Measurements from ENCODE around the gene MAD1L1.

The MAD1L1 gene

DNA sequence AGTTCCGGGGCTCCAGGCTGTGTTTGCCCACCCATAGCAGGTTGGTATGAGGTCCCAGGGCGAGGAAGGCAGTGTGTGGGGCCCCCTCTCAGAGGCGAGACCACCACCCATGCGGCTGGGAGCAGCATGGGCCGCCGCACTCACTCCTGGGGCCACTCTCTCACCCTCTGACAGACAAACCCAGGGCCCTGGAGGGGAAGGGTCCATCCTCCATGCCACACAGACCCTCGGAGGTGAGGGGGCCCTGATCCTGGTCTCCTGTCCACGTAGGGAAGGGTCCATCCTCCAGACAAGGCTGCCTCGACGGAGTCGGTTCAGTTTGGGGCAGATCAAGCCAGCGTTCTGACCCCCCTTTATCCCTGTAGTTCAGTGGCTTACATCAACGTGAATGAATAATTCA is 331.9 kb downstream of the MAD1L1 start:
- CTCF ChIA-PET: no interaction called here
- no peak overlapping the region for H3K27ac ChIP-seq (ENCODE audit: extremely low read depth, low read depth, low read length)
- POLR2A ChIA-PET: no interaction called here

DNA sequence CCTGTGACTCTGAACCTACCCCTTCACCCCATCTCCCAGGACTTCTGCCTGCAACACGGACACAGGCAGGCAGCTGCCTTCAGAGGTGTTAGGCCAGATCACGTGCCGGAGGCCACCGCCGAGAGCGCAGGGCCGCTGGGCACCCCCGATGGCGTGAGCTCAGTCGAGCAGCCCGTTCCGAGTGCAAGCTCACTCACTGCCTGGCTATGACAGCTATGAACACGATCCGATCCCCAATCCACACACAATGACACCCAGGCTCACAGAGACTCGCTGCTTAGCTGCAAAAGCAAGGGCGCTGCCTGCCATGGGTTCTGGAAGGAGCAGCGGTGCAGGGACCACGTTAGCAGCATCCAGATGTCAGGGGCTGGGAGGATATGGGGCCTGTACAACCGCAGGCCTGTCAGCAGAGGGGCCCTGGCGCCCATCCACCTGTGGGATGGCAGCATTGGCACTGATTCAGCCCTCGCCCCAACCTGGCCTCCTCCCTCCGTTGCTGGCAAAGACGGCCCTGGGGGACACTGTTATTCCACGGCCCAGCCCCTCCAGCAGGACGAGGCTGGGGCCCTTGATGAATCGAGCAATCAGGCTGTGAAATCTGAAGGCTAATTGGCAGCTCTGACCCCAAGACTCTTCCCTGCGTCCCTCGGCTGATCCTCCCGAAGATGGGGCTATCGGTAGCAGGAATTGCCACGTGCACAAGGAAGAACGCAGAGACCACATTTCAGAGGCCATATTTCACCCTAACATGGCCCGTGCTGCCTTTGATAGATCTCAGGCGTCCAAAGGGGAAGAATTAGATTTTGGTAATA is 332.6 kb downstream of the MAD1L1 start:
- H3K9me3 ChIP-seq (ENCODE audit: control insufficient read depth, insufficient read depth, low read depth, low read length): no peaks in the 10 kb centered on the region
- TF ChIP-seq ZNF112 (tag by site-specific recombination; IDR thresholded peaks at IDR 0.05) (no peak), GLI2 (tag by site-specific recombination; IDR thresholded peaks at IDR 0.05; ENCODE audit: borderline replicate concordance, low read depth) (no peak), FEZF1 (tag by site-specific recombination; IDR thresholded peaks at IDR 0.05) (no peak), KLF7 (tag by site-specific recombination; IDR thresholded peaks at IDR 0.05; ENCODE audit: borderline replicate concordance) (no peak), ZNF626 (tag by site-specific recombination; IDR thresholded peaks at IDR 0.05) (no peak), ZNF514 (tag by site-specific recombination; IDR thresholded peaks at IDR 0.05) (no peak), YY1 (tag by site-specific recombination; IDR thresholded peaks at IDR 0.05) (no peak), ZNF341 (tag by site-specific recombination; IDR thresholded peaks at IDR 0.05; ENCODE audit: low read depth) (no peak), HOXA7 (CRISPR knock-in tag; IDR thresholded peaks at IDR 0.05; ENCODE audit: borderline replicate concordance) (no peak), ZNF560 (tag by site-specific recombination; IDR thresholded peaks at IDR 0.05; ENCODE audit: borderline replicate concordance) (no peak), ZBTB48 (tag by site-specific recombination; IDR thresholded peaks at IDR 0.05) (no peak), ZBTB17 (tag by site-specific recombination; IDR thresholded peaks at IDR 0.05) (no peak), ZNF610 (tag by site-specific recombination; IDR thresholded peaks at IDR 0.05; ENCODE audit: borderline replicate concordance) (no peak), ZEB2 (tag by site-specific recombination; IDR thresholded peaks at IDR 0.05) (no peak)
- TF ChIP-seq, protein P1, sequence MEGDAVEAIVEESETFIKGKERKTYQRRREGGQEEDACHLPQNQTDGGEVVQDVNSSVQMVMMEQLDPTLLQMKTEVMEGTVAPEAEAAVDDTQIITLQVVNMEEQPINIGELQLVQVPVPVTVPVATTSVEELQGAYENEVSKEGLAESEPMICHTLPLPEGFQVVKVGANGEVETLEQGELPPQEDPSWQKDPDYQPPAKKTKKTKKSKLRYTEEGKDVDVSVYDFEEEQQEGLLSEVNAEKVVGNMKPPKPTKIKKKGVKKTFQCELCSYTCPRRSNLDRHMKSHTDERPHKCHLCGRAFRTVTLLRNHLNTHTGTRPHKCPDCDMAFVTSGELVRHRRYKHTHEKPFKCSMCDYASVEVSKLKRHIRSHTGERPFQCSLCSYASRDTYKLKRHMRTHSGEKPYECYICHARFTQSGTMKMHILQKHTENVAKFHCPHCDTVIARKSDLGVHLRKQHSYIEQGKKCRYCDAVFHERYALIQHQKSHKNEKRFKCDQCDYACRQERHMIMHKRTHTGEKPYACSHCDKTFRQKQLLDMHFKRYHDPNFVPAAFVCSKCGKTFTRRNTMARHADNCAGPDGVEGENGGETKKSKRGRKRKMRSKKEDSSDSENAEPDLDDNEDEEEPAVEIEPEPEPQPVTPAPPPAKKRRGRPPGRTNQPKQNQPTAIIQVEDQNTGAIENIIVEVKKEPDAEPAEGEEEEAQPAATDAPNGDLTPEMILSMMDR (tag by site-specific recombination; IDR thresholded peaks at IDR 0.05): no peak
- TF ChIP-seq, protein P2, sequence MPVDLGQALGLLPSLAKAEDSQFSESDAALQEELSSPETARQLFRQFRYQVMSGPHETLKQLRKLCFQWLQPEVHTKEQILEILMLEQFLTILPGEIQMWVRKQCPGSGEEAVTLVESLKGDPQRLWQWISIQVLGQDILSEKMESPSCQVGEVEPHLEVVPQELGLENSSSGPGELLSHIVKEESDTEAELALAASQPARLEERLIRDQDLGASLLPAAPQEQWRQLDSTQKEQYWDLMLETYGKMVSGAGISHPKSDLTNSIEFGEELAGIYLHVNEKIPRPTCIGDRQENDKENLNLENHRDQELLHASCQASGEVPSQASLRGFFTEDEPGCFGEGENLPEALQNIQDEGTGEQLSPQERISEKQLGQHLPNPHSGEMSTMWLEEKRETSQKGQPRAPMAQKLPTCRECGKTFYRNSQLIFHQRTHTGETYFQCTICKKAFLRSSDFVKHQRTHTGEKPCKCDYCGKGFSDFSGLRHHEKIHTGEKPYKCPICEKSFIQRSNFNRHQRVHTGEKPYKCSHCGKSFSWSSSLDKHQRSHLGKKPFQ (tag by site-specific recombination; IDR thresholded peaks at IDR 0.05): no peak
- TF ChIP-seq, protein P3, sequence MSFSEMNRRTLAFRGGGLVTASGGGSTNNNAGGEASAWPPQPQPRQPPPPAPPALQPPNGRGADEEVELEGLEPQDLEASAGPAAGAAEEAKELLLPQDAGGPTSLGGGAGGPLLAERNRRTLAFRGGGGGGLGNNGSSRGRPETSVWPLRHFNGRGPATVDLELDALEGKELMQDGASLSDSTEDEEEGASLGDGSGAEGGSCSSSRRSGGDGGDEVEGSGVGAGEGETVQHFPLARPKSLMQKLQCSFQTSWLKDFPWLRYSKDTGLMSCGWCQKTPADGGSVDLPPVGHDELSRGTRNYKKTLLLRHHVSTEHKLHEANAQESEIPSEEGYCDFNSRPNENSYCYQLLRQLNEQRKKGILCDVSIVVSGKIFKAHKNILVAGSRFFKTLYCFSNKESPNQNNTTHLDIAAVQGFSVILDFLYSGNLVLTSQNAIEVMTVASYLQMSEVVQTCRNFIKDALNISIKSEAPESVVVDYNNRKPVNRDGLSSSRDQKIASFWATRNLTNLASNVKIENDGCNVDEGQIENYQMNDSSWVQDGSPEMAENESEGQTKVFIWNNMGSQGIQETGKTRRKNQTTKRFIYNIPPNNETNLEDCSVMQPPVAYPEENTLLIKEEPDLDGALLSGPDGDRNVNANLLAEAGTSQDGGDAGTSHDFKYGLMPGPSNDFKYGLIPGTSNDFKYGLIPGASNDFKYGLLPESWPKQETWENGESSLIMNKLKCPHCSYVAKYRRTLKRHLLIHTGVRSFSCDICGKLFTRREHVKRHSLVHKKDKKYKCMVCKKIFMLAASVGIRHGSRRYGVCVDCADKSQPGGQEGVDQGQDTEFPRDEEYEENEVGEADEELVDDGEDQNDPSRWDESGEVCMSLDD (tag by site-specific recombination; IDR thresholded peaks at IDR 0.05): no peak
- TF ChIP-seq, protein P4, sequence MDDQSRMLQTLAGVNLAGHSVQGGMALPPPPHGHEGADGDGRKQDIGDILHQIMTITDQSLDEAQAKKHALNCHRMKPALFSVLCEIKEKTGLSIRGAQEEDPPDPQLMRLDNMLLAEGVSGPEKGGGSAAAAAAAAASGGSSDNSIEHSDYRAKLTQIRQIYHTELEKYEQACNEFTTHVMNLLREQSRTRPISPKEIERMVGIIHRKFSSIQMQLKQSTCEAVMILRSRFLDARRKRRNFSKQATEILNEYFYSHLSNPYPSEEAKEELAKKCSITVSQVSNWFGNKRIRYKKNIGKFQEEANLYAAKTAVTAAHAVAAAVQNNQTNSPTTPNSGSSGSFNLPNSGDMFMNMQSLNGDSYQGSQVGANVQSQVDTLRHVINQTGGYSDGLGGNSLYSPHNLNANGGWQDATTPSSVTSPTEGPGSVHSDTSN (CRISPR knock-in tag; IDR thresholded peaks at IDR 0.05): no peak
- TF ChIP-seq, protein P5, sequence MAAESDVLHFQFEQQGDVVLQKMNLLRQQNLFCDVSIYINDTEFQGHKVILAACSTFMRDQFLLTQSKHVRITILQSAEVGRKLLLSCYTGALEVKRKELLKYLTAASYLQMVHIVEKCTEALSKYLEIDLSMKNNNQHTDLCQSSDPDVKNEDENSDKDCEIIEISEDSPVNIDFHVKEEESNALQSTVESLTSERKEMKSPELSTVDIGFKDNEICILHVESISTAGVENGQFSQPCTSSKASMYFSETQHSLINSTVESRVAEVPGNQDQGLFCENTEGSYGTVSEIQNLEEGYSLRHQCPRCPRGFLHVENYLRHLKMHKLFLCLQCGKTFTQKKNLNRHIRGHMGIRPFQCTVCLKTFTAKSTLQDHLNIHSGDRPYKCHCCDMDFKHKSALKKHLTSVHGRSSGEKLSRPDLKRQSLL (tag by site-specific recombination; IDR thresholded peaks at IDR 0.05): no peak
- no peak overlapping the region for H3K4me3 ChIP-seq (ENCODE audit: low read depth, low read length)
- no peak overlapping the region for H3K27ac ChIP-seq (ENCODE audit: extremely low read depth, low read depth, low read length)
- ChIA-PET CTCF (interaction anchor here (0.6 kb wide), 1 partner anchor 284 kb away, joined by 3 read pairs; no protein-coding TSS in a partner anchor), POLR2A (no interaction called here)
- H3K4me1 ChIP-seq (ENCODE audit: control insufficient read depth, insufficient read depth, low read length): no peaks in the 10 kb centered on the region
- H3K36me3 ChIP-seq (ENCODE audit: control insufficient read depth in 2 of 2, insufficient read depth in 1 of 2, low read length in 2 of 2): no peaks in the 10 kb centered on the region

More for the DNA sequence above, 331.9 kb downstream of the MAD1L1 start:
- no peak for TF ChIP-seq ZNF19 (tag by site-specific recombination; IDR thresholded peaks at IDR 0.05; ENCODE audit: low read depth)
- TF ChIP-seq, protein P2 (tag by site-specific recombination; IDR thresholded peaks at IDR 0.05): no peak
- TF ChIP-seq, protein P6, sequence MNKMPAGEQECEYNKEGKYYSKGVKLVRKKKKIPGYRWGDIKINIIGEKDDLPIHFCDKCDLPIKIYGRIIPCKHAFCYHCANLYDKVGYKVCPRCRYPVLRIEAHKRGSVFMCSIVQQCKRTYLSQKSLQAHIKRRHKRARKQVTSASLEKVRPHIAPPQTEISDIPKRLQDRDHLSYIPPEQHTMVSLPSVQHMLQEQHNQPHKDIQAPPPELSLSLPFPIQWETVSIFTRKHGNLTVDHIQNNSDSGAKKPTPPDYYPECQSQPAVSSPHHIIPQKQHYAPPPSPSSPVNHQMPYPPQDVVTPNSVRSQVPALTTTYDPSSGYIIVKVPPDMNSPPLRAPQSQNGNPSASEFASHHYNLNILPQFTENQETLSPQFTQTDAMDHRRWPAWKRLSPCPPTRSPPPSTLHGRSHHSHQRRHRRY (tag by site-specific recombination; IDR thresholded peaks at IDR 0.05): no peak
- Histone ChIP-seq H3K36me3 (ENCODE audit: control insufficient read depth in 2 of 2, insufficient read depth in 1 of 2, low read length in 2 of 2) (no peaks in the 10 kb centered on the region), H3K4me3 (ENCODE audit: low read depth, low read length) (no peak overlapping the region), H3K4me1 (ENCODE audit: control insufficient read depth, insufficient read depth, low read length) (no peaks in the 10 kb centered on the region), H3K9me3 (ENCODE audit: control insufficient read depth, insufficient read depth, low read depth, low read length) (no peaks in the 10 kb centered on the region)

Data from HEK293 (cell line).